Esophagus squamous epithelium (tissue), 5 donors: ENCODE data around the gene METTL3. TPM values are rescaled to one million over a fixed set of nuclear protein-coding genes. Genes with fewer than 3 reads are reported as not detected.

Experiments
- DNase-seq: peaks from one replicate; lab custom pipeline; 2025; lab: John Stamatoyannopoulos, UW
- H3K27ac ChIP-seq, 4 donors: fragments of 200-600 bp; sonication (generic); one replicate each; pipeline ENCODE4 v1.5.1; 2016 to 2019; ENCODE audit warnings: mild to moderate bottlenecking in 1 of 4
- H3K27me3 ChIP-seq, 4 donors: fragments of 200-600 bp; sonication (generic); 1 replicate in 3 of 4; 2 replicates in 1 of 4; pipeline versions ENCODE4 v1.5.1 to v1.6.0; 2017 to 2021; ENCODE audit warnings: antibody characterized with exemption in 1 of 4
- H3K36me3 ChIP-seq, 3 donors: fragments of 200-600 bp; sonication (generic); one replicate each; pipeline ENCODE4 v1.5.1; 2016 to 2019
- H3K4me1 ChIP-seq, 3 donors: fragments of 200-600 bp; sonication (generic); one replicate each; pipeline ENCODE4 v1.5.1; 2017 to 2019
- H3K4me3 ChIP-seq, 4 donors: fragments of 200-600 bp; sonication (generic); 1 replicate in 3 of 4; 2 replicates in 1 of 4; pipeline ENCODE4 v1.5.1; 2016 to 2019; ENCODE audit warnings: mild to moderate bottlenecking in 2 of 4, moderate library complexity in 1 of 4
- H3K9me3 ChIP-seq, 3 donors: fragments of 200-600 bp; sonication (generic); one replicate each; pipeline ENCODE4 v1.5.1; 2016 to 2019
- CTCF ChIP-seq, 6 experiments: fragments of 450-650 bp in 4 of 6; fragments of 200-600 bp in 2 of 6; sonication (generic) in 2 of 6; IDR thresholded peaks; one replicate each; pipeline ENCODE4 v1.5.1; 2016 to 2019; ENCODE audit warnings: antibody characterized with exemption in 6 of 6, mild to moderate bottlenecking in 4 of 6, moderate library complexity in 4 of 6
- POLR2A ChIP-seq, 4 donors: fragments of 450-650 bp; IDR thresholded peaks; one replicate each; pipeline ENCODE4 v1.6.1; 2017; ENCODE audit warnings: antibody characterized with exemption in 4 of 4, mild to moderate bottlenecking in 4 of 4, moderate library complexity in 3 of 4
- WGBS, 2 donors: methylation state at CpG; one replicate each; pipeline ENCODE4 v1.1.5; 2018; 5-methylcytosine and 5-hydroxymethylcytosine counted together
- intact Hi-C: fragments of 100-400 bp; cut with DNase I; formaldehyde crosslinking; loops from one replicate; pipeline ENCODE4 v1.15.0; 2022
- total RNA-seq, 4 donors: library from RNA; depleted of rRNA; stranded (reverse); fragments of >200 nt; gene quantifications; one replicate each; pipeline ENCODE4 v1.1.0, GENCODE V29; 2016
- donor health status: DM: yes; HTN: yes; CAD: no.

METTL3 gene
- total RNA-seq, 4 donors from 2014 or later = 26.0 to 65.0 (median 33.7) TPM

GRCh38 chr14:21455592-21455911, 55.6 kb downstream of the METTL3 start:
- intact Hi-C loops = no loop called here
- Histone ChIP-seq H3K9me3 (no peaks in the 10 kb centered on the region), H3K4me3 (peak overlapping the region; percentile 61 to 93 (median 88)), H3K27me3 (no peaks in the 10 kb centered on the region), H3K36me3 (peaks cover 0 to 27% (median 0%) of the 10 kb centered on the region in 3 donors), H3K27ac (peak overlapping the region; percentile 92 to 99 (median 96)), H3K4me1 (peaks cover 12 to 53% (median 16%) of the 10 kb centered on the region in 3 donors)
- 0% methylated on average over 13 to 15 of the region's 17 CpGs for WGBS, 2 donors
- TF ChIP-seq POLR2A (IDR thresholded peaks at IDR 0.05) (no peak), CTCF (IDR thresholded peaks at IDR 0.05) (no peak)
- DNase-seq = no peak

GRCh38 chr14:21454843-21455544, 56.1 kb downstream of the METTL3 start:
- intact Hi-C loops = no loop called here
- Histone ChIP-seq H3K27ac (peak overlapping the region in 3 of 4 donors; percentile 92 to 98 (median 93)), H3K4me3 (peak overlapping the region; percentile 61 to 93 (median 88)), H3K36me3 (peaks cover 0 to 22% (median 0%) of the 10 kb centered on the region in 3 donors), H3K4me1 (peaks cover 12 to 58% (median 16%) of the 10 kb centered on the region in 3 donors), H3K9me3 (no peaks in the 10 kb centered on the region), H3K27me3 (no peaks in the 10 kb centered on the region)
- TF ChIP-seq CTCF (IDR thresholded peaks at IDR 0.05) (no peak), POLR2A (IDR thresholded peaks at IDR 0.05) (no peak)
- 16 to 24% methylated on average over 12 to 15 of the region's 15 CpGs for WGBS, 2 donors
- no peak for DNase-seq

GRCh38 chr14:21449899-21450216, 61.3 kb downstream of the METTL3 start:
- Histone ChIP-seq H3K4me1 (peaks cover 8 to 55% (median 18%) of the 10 kb centered on the region in 3 donors), H3K36me3 (peaks cover 0 to 8% (median 0%) of the 10 kb centered on the region in 3 donors), H3K4me3 (no peak overlapping the region), H3K9me3 (no peaks in the 10 kb centered on the region), H3K27ac (no peak overlapping the region), H3K27me3 (no peaks in the 10 kb centered on the region)
- WGBS, 2 donors = 73 to 86% methylated on average over 1 of the region's 1 CpG
- intact Hi-C loops = no loop called here
- DNase-seq = no peak
- TF ChIP-seq POLR2A (IDR thresholded peaks at IDR 0.05) (no peak), CTCF (IDR thresholded peaks at IDR 0.05) (no peak)

Other genes with a start within 250 kb of the METTL3 start
- 100 to 1,000 TPM; 252 to 651 (median 476) TPM for gene HNRNPC, start 241.9 kb downstream of the METTL3 start, total RNA-seq
- gene RPGRIP1, start 231.3 kb downstream of the METTL3 start, total RNA-seq = not detected
- 10 to 100 TPM; 24.8 to 67.7 (median 47.8) TPM for gene SUPT16H, start 127.3 kb downstream of the METTL3 start, total RNA-seq
- gene CHD8, start 55.2 kb downstream of the METTL3 start, total RNA-seq = 10 to 100 TPM; 43.8 to 51.9 (median 47.6) TPM
- gene RAB2B, start 34.4 kb downstream of the METTL3 start, total RNA-seq = 10 to 100 TPM in 3 of 4 donors, 1 to 10 TPM in 1; 6.3 to 20.4 (median 11.4) TPM
- gene TOX4, start 34.1 kb downstream of the METTL3 start, total RNA-seq = 10 to 100 TPM; 36.2 to 51.3 (median 48.4) TPM
- gene SALL2, start 15.0 kb upstream of the METTL3 start, total RNA-seq = 1 to 10 TPM in 3 of 4 donors, under 1 TPM in 1; 0.83 to 5.1 (median 1.9) TPM
- gene OR10G3, start 68.7 kb upstream of the METTL3 start, total RNA-seq = not detected
- gene OR10G2, start 123.6 kb upstream of the METTL3 start, total RNA-seq = not detected
- gene OR4E2, start 142.5 kb upstream of the METTL3 start, total RNA-seq = not detected
- not detected for gene OR4E1, start 162.5 kb upstream of the METTL3 start, total RNA-seq